ENCODE results near the gene FIBP.
"Not testable (repeated sequence)": the region's sequence is repeated elsewhere in the genome, so short reads cannot be mapped to it uniquely, and the experiment has no call there.

The FIBP gene

DNA sequence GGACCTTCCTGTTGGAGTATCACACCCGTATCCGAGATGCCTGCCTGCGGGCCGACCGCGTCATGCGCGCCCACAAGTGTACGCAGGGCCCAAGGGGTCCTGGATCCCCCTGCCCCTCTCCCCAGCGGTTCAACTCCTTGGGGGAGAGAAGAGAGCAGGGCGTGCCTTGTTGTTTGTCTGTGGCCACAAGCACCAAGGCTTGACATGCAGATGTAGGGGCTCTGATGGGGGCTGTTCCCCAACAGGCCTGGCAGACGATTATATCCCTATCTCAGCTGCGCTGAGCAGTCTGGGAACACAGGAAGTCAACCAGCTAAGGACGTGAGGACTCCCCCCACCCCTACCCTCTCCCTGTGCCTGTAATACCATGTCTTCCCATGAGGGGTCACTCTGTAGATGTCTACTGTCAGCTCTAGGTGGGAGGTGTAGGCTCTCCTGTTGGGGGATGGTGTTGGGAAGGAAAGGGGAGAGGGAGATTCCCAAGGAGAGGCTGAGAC, 37.1 kb downstream of the FIBP start:
- TF ChIP-seq, protein P1, sequence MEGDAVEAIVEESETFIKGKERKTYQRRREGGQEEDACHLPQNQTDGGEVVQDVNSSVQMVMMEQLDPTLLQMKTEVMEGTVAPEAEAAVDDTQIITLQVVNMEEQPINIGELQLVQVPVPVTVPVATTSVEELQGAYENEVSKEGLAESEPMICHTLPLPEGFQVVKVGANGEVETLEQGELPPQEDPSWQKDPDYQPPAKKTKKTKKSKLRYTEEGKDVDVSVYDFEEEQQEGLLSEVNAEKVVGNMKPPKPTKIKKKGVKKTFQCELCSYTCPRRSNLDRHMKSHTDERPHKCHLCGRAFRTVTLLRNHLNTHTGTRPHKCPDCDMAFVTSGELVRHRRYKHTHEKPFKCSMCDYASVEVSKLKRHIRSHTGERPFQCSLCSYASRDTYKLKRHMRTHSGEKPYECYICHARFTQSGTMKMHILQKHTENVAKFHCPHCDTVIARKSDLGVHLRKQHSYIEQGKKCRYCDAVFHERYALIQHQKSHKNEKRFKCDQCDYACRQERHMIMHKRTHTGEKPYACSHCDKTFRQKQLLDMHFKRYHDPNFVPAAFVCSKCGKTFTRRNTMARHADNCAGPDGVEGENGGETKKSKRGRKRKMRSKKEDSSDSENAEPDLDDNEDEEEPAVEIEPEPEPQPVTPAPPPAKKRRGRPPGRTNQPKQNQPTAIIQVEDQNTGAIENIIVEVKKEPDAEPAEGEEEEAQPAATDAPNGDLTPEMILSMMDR (IDR thresholded peaks at IDR 0.05; ENCODE audit: low read depth, low read length, missing control alignments): peak; percentile 49
- in situ Hi-C loops (cut with HindIII; ENCODE audit: low sequenced_read_pairs): no loop called here
- no peak for DNase-seq (ENCODE audit: low read depth)
- H3K4me3 ChIP-seq (ENCODE audit: low read depth, low read length): no peak overlapping the region

DNA sequence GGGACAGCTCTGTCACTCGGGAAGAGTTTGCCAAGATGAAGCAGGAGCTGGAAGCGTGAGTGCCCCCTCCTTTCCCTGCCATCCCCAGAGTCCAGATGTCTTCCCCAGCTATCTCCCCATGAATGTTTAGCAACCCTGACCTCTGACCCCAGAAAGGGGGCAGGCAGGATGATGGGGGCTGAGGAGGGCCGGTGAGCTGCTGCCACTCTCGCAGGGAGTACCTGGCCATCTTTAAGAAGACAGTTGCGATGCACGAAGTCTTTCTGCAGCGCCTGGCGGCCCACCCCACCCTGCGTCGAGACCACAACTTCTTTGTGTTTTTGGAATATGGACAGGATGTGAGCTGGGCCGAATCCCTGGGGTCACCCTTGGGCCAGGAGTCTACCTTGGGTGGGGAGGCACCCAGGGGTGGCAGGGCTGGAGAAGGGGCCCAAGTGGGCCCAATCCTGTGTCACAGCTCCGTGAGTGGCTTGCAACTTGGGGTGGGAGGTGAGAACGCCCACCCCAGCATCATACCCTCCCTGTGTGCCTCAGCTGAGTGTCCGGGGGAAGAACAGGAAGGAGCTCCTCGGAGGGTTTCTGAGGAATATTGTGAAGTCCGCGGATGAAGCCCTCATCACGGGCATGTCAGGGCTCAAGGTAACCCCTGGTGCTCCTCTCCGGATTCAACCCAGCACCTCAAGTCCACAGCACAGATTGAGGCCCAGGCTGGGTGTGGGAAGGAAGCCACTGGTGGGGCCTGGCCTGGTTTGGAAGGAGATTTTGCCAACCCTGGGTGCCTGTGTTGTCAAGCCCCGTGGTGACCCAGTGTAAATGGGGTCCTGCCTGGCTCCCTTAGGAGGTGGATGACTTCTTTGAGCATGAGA, 37.8 kb downstream of the FIBP start:
- no peak overlapping the region for H3K4me3 ChIP-seq (ENCODE audit: low read depth, low read length)
- TF ChIP-seq, protein P1 (IDR thresholded peaks at IDR 0.05; ENCODE audit: low read depth, low read length, missing control alignments): no peak
- in situ Hi-C loops (cut with HindIII; ENCODE audit: low sequenced_read_pairs): no loop called here
- DNase-seq (ENCODE audit: low read depth): no peak

DNA sequence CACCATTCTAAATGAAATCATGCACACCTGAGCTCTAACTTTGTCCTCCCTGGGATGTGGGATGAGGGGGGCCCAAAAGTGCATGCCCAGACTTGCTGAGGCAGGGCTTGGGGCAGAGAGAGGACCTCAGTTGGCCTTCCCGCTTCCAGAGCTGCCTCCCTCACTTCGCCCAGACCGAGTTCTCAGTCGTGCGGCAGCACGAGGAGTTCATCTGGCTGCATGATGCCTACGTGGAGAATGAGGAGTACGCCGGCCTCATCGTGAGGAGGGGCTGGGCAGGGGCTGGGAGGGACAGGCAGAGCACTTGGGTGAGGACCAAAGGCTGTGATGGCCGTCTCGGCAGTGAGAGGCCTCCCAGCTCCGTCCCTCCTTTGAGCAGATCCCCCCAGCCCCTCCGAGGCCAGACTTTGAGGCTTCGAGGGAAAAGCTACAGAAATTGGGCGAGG, 38.5 kb downstream of the FIBP start:
- H3K4me3 ChIP-seq (ENCODE audit: low read depth, low read length): no peak overlapping the region
- DNase-seq (ENCODE audit: low read depth): no peak
- TF ChIP-seq, protein P1 (IDR thresholded peaks at IDR 0.05; ENCODE audit: low read depth, low read length, missing control alignments): no peak
- in situ Hi-C loops (cut with HindIII; ENCODE audit: low sequenced_read_pairs): no loop called here

DNA sequence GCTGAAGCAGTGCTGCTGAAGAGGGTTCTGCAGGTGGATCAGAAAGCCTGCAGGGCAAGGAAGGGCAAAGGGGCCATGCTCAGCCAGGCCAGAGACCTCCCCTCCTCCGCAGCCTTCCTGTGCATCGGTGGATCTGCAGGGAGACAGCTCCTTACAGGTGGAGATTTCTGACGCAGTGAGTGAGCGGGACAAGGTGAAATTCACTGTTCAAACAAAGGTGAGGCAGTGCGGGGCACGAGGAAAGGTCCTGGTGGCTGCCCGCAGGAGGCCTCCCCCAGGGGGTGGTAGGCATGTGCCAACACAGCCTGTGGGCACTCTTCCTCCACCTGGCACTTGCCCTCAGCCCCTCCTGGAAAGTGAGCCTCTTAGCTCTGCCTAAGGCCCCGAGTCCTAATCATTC, 38.9 kb downstream of the FIBP start:
- no peak overlapping the region for H3K4me3 ChIP-seq (ENCODE audit: low read depth, low read length)
- DNase-seq (ENCODE audit: low read depth): no peak
- in situ Hi-C loops (cut with HindIII; ENCODE audit: low sequenced_read_pairs): no loop called here
- TF ChIP-seq, protein P1 (IDR thresholded peaks at IDR 0.05; ENCODE audit: low read depth, low read length, missing control alignments): no peak

DNA sequence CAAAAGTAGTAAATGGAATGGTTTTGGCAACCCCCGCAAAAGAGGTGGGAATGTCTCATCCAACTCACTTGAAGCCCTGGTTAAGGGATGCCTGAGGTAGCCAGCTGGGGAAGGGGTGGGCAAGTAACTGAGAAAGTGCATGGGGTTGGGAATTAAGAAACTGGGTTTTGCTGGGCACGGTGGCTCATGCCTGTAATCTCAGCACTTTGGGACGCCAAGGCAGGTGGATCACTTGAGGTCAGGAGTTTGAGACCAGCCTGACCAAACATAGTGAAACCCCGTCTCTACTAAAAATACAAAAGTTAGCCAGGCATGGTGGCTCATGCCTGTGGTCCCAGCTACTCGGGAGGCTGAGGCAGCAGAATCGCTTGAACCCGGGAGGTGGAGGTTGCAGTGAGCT, 39.6 kb downstream of the FIBP start:
- H3K4me3 ChIP-seq (ENCODE audit: low read depth, low read length); in situ Hi-C loops (cut with HindIII; ENCODE audit: low sequenced_read_pairs); DNase-seq (ENCODE audit: low read depth): not testable (repeated sequence)

DNA sequence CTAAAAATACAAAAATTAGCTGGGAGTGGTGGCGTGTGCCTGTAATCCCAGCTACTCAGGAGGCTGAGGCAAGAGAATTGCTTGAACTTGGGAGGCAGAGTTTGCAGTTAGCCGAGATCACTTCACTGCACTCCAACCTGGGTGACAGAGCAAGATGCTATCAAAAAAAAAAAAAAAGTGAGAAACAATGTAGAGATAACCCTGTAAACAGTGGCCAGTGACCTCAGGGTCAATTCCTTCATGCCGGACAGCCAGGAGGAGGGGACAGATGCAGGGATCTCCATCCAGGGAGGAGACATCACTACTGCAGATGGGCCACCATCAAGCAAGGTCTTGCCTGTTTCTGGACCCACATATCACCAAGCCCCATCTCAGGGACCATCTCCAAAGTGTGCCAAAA, 40.5 kb downstream of the FIBP start:
- H3K4me3 ChIP-seq (ENCODE audit: low read depth, low read length): no peak overlapping the region
- in situ Hi-C loops (cut with HindIII; ENCODE audit: low sequenced_read_pairs): no loop called here
- DNase-seq (ENCODE audit: low read depth): no peak
- TF ChIP-seq, protein P1 (IDR thresholded peaks at IDR 0.05; ENCODE audit: low read depth, low read length, missing control alignments): no peak

DNA sequence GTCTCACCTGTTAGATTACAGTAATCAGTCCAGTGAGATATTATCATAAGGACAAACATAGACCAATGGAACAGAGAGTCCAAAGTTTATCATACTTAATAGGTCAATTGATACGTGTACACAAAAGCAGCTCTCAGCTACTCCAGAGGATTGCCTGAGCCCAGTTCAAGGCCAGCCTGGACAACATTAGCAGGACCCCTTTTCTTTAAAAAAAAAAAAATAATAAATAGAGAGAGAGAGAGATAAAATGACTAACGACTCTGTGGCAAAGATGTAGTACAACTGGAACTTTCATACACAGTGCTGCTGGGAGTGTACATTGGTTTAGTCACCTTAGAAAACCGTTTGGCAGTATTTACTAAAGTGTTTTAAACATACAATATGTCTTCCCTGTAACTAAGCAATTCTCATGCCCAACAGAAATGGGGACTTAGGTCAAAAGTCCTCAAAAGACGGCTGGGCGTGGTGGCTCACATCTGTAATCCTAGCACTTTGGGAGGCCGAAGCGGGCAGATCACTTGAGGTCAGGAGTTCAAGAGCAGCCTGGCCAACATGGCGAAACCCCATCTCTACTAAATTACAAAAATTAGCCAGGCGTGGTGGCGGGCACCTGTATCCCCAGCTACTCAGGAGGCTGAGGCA, 43.9 kb downstream of the FIBP start:
- in situ Hi-C loops (cut with HindIII; ENCODE audit: low sequenced_read_pairs): no loop called here
- H3K4me3 ChIP-seq (ENCODE audit: low read depth, low read length): no peak overlapping the region
- DNase-seq (ENCODE audit: low read depth): no peak
- TF ChIP-seq, protein P1 (IDR thresholded peaks at IDR 0.05; ENCODE audit: low read depth, low read length, missing control alignments): no peak

Data from astrocyte of the cerebellum (primary cell).